Breast epithelium (tissue), 4 donors: ENCODE results near the gene ARHGDIG. TPM values are rescaled to one million over a fixed set of nuclear protein-coding genes. Genes with fewer than 3 reads are reported as not detected.

Experiments
- DNase-seq, 2 donors: peaks; one replicate each; pipeline ENCODE4 v3.0.0-alpha.2; 2019; ENCODE audit warnings: low spot score in 2 of 2
- H3K27ac ChIP-seq, 2 donors: fragments of 200-600 bp; sonication (generic) in 1 of 2; one replicate each; pipeline ENCODE4 v1.5.1; 2016 to 2019; ENCODE audit warnings: mild to moderate bottlenecking in 1 of 2
- H3K27me3 ChIP-seq, 2 donors: fragments of 200-600 bp; sonication (generic) in 1 of 2; one replicate each; pipeline versions ENCODE4 v1.5.1 to v1.6.0; 2017 to 2019; ENCODE audit warnings: control low read depth in 1 of 2, mild to moderate bottlenecking in 1 of 2
- H3K36me3 ChIP-seq: fragments of 200-600 bp; one replicate; pipeline ENCODE4 v1.5.1; 2019
- H3K4me1 ChIP-seq, 2 donors: fragments of 200-600 bp; sonication (generic); one replicate each; pipeline ENCODE4 v1.5.1; 2016 to 2019; ENCODE audit warnings: control low read depth in 1 of 2
- H3K4me3 ChIP-seq, 3 donors: fragments of 200-600 bp; sonication (generic); 1 replicate in 2 of 3; 2 replicates in 1 of 3; pipeline ENCODE4 v1.5.1; 2016 to 2019; ENCODE audit warnings: mild to moderate bottlenecking in 3 of 3, moderate library complexity in 2 of 3
- H3K9me3 ChIP-seq, 2 donors: fragments of 200-600 bp; sonication (generic) in 1 of 2; one replicate each; pipeline ENCODE4 v1.5.1; 2016 to 2019; ENCODE audit warnings: control low read depth in 1 of 2
- CTCF ChIP-seq, 3 donors: fragments of 450-650 bp; IDR thresholded peaks; one replicate each; pipeline ENCODE4 v1.5.1; 2016 to 2017; ENCODE audit warnings: antibody characterized with exemption in 3 of 3, mild to moderate bottlenecking in 3 of 3, moderate library complexity in 3 of 3
- POLR2A ChIP-seq: fragments of 450-650 bp; IDR thresholded peaks from one replicate; pipeline ENCODE4 v1.6.1; 2016; ENCODE audit warnings: antibody characterized with exemption, mild to moderate bottlenecking, moderate library complexity
- POLR2AphosphoS5 ChIP-seq, 3 donors: sonication (generic); formaldehyde crosslinking; IDR thresholded peaks; one replicate each; pipeline ENCODE4 v1.6.1; 2017; ENCODE audit warnings: antibody characterized with exemption in 3 of 3
- intact Hi-C: fragments of 100-400 bp; cut with DNase I; formaldehyde crosslinking; loops from one replicate; pipeline ENCODE4 v1.15.1; 2023; ENCODE audit warnings: low total_unique reads
- total RNA-seq, 3 donors: library from RNA; depleted of rRNA; stranded (reverse); fragments of >200 nt; gene quantifications; one replicate each; pipeline ENCODE4 v1.1.0, GENCODE V29; 2016

Gene ARHGDIG
- total RNA-seq, result 1 to 10 TPM in 2 of 3 donors, under 1 TPM in 1; 0.80 to 2.3 (median 1.6) TPM

GRCh38 chr16:280552-280951 lies at the start of gene ARHGDIG:
ARHGDIG (plus strand) TSS chr16:280591; CDS start chr16:280681, 90 bp downstream.
- Histone ChIP-seq H3K4me3 (peak within 1 kb of the TSS; percentile 19 to 62 (median 28)), H3K27ac (no peak within 1 kb of the TSS)
- no peak for TF ChIP-seq POLR2A
- TF ChIP-seq POLR2AphosphoS5 (IDR thresholded peaks at IDR 0.05), result no peak
- TF ChIP-seq CTCF (IDR thresholded peaks at IDR 0.05), result no peak

DNA sequence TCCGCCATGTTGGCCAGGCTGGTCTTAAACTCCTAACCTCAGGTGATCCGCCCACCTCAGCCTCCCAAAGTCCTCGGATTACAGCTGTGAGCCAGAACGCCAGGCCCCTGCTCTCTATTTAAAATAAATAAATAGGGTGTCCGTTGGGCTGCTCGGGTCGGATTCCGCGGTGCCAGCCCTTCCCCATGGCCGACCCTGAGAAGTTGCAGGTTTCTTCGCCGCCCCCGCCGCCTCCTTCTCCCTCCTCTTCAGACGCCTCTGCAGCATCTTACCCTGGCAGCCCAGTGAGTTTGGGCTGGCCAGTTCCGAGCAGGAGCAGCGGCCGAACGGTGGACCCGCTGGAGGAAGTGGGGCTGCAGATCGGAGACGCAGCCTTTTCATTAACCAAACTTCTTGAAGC lies 49.4 kb upstream of the ARHGDIG start:
- Histone ChIP-seq H3K27me3 (no peaks in the 10 kb centered on the region), H3K27ac (no peak overlapping the region), H3K9me3 (no peaks in the 10 kb centered on the region), H3K4me3 (no peak overlapping the region), H3K4me1 (peaks cover 0 to 12% of the 10 kb centered on the region in 2 donors), H3K36me3 (no peaks in the 10 kb centered on the region)
- DNase-seq, result no peak
- intact Hi-C loops, result loop anchor here (10.0 kb wide), 1 partner anchor 124 kb away; the partner anchor contains the start of gene AXIN1
- no peak for TF ChIP-seq CTCF (IDR thresholded peaks at IDR 0.05)
- TF ChIP-seq POLR2A, result no peak
- TF ChIP-seq POLR2AphosphoS5 (IDR thresholded peaks at IDR 0.05), result no peak

More at GRCh38 chr16:280552-280951, at the start of gene ARHGDIG:
- Histone ChIP-seq H3K9me3 (no peaks in the 10 kb centered on the region), H3K27me3 (peaks cover 7 to 36% of the 10 kb centered on the region in 2 donors), H3K4me1 (peaks cover 6 to 7% of the 10 kb centered on the region in 2 donors), H3K36me3 (no peaks in the 10 kb centered on the region)
- DNase-seq, result no peak
- intact Hi-C loops, result no loop called here

GRCh38 chr16:234468-235305 lies 45.7 kb upstream of the ARHGDIG start, which contains the start of gene FAM234A:
FAM234A (plus strand) TSS chr16:234821; CDS start chr16:254414, 19,593 bp downstream.
- peak; percentile 92 to 94 for DNase-seq
- H3K36me3 ChIP-seq, result no peaks in the 10 kb centered on the region
- H3K27ac ChIP-seq, result peak within 1 kb of the TSS; percentile 87 to 97
- no peaks in the 10 kb centered on the region for H3K27me3 ChIP-seq
- H3K4me3 ChIP-seq, result peak within 1 kb of the TSS; percentile 66 to 85 (median 85)
- no peaks in the 10 kb centered on the region for H3K4me1 ChIP-seq
- TF ChIP-seq CTCF (IDR thresholded peaks at IDR 0.05), result peak in 2 of 3 donors; percentile 11 to 26
- no peak for TF ChIP-seq POLR2A
- TF ChIP-seq POLR2AphosphoS5 (IDR thresholded peaks at IDR 0.05), result peak; percentile 47 to 82 (median 73)
- no peaks in the 10 kb centered on the region for H3K9me3 ChIP-seq
- intact Hi-C loops, result loop anchor here (10.0 kb wide), 1 partner anchor 120 kb away; the partner anchor contains the start of gene AXIN1

DNA sequence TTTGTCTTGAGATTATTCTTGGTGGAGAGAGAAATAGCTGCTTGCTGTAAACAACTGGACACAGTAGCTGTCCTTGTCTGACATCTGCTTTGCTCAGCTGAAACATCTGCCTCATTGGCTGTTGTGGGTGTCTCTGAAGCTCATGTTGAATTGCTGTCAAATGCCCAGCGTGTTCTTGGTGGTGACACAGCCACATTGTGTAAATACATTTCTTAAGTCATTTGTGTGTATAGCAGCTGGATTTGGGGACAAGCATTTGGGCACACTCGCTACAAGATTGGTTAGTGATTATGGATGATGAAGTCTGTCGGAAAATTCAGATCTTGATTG lies 40.5 kb upstream of the ARHGDIG start:
- Histone ChIP-seq H3K4me1 (no peaks in the 10 kb centered on the region), H3K27ac (no peak overlapping the region), H3K9me3 (no peaks in the 10 kb centered on the region), H3K36me3 (no peaks in the 10 kb centered on the region), H3K4me3 (no peak overlapping the region), H3K27me3 (no peaks in the 10 kb centered on the region)
- no peak for TF ChIP-seq CTCF (IDR thresholded peaks at IDR 0.05)
- TF ChIP-seq POLR2AphosphoS5 (IDR thresholded peaks at IDR 0.05), result no peak
- TF ChIP-seq POLR2A, result no peak
- intact Hi-C loops, result loop anchor here (10.0 kb wide), 1 partner anchor 115 kb away; the partner anchor contains the start of gene AXIN1
- no peak for DNase-seq

DNA sequence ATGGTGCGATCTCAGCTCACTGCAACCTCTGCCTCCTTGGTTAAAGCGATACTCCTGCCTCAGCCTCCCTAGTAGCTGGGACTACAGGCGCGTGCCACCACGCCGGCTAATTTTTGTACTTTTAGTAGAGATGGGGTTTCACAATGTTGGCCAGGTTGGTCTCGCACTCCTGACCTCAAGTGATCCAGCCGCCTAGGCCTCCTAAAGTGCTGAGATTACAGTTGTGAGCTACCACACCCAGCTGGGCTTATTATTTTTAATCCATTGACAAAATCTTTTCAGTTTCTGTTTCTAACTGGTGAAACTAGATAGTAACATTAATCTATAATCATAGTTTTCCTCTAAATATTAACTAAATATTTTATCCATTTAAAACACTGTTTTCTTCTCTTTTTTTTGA lies 39.8 kb upstream of the ARHGDIG start:
- Histone ChIP-seq H3K4me3 (no peak overlapping the region), H3K27ac (no peak overlapping the region), H3K36me3 (no peaks in the 10 kb centered on the region), H3K27me3 (no peaks in the 10 kb centered on the region), H3K4me1 (no peaks in the 10 kb centered on the region), H3K9me3 (no peaks in the 10 kb centered on the region)
- TF ChIP-seq POLR2A, result no peak
- no peak for TF ChIP-seq POLR2AphosphoS5 (IDR thresholded peaks at IDR 0.05)
- TF ChIP-seq CTCF (IDR thresholded peaks at IDR 0.05), result no peak
- intact Hi-C loops, result no loop called here
- no peak for DNase-seq
